ENCODE results near the gene PTPRZ1.

DNA sequence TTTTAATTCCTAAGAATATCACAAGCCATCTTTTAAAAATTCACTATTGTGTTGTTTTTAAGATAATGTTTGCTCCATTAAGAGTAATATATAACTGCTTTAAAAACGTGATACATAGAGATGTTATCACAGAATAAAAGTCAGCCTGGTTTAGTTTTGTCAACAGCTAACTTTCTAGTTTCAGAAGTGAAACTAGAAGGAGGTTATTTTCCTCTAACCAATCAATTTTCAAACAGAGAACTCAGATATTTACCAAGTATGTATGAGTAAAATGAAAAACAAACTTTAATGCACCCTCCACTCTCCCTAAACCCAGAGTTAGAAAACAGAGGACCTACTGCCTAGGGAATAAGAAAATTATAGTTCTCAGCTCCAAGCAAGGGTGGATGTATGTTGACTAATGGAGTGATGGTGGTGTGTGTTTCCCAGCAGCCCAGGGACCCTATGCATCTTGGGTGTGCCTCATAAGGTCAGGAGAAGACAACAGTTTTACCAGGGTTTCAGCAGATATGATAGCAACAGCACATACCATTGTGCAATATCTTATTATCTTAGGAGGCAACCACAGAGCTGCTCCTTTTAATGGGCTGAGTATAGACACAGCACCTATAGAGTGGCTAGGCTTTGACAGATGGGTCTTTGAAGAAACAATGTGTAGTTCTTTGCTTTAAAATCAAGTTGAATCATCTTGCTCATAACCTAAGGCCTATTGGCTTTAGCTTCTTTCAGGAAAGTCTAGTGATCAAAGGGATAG lies 58.4 kb downstream of the PTPRZ1 start:
- TF ChIP-seq POLR2A (IDR thresholded peaks at IDR 0.05) (no peak), CTCF (IDR thresholded peaks at IDR 0.05 in 4 of 5, conservative IDR thresholded peaks at IDR 0.05 in 1 of 5) (no peak)
